NCI-H526 treated with DMSO at 0.1 percent for 48 hours (cell line): ENCODE measurements around the gene FOXN3.

Experiments used
- DNase-seq: peaks from one replicate; lab custom pipeline; 2025; lab: John Stamatoyannopoulos, UW

FOXN3 gene

DNA sequence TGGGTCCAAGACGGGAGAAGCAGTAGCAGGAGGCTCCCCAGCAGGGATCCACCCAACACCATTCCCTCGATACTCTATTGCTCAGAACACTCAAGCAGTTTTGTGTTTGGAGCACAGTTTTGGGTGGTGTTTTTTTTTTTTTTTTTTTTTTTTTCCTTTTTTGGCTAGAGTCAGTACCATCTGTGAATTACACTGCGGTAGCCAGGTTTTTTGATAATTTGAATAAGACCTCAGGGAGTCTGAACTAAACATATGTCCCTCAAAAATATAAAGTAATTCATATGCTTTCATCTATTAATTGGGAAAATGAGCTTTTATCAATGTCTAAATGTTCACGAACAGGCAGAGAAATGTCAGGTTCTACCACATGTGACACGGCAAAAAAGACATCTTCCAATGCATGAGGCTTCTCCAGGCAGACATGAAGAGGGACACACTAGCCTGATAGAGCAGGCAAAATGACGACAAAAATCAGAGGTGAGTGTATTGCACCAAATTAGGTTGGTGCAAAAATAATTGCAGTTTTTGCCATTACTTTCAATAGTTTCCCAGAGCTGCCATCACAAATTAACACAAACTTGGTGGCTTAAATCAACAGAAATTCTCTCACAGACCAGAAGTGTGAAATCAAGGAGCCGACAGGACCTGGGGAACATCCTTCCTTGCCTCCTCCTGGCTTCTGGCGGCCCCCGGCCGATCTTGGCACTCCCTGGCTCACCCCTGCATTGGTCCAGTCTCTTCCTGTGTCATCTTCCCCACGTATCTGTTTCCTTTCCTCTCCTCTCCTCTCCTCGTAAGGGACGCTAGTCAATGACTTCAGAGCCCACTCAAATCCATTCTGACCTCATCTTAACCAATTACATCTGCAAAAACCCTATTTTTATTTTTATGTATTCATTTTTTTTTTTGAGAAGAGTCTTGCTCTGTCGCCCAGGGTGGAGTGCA, 33.9 kb downstream of the FOXN3 start:
- no peak for DNase-seq

- no peak for DNase-seq
Measured at GRCh38 chr14:89382487-89382886, 34.5 kb downstream of the FOXN3 start.

GRCh38 chr14:89379891-89380820, 36.9 kb downstream of the FOXN3 start:
- no peak for DNase-seq

DNA sequence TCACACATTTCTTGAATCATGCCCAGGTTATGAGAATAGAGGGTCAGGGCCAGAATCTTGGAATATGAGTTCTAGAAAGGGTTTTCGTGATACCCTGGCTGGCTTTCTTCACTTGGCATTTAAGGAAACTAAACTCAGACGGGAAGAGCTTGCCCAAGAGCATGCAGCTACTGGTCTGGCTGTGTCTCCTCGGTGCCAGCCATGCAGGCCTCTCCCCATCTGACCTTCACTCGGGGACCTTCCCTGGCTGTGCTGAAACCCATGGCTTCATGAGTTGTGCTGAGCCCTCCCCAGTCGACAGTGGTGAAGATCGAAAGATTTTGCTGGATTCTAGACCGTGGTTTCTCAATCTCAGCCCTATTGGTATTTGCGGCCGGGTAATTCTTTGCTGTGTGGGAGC, 38.0 kb downstream of the FOXN3 start:
- no peak for DNase-seq

DNA sequence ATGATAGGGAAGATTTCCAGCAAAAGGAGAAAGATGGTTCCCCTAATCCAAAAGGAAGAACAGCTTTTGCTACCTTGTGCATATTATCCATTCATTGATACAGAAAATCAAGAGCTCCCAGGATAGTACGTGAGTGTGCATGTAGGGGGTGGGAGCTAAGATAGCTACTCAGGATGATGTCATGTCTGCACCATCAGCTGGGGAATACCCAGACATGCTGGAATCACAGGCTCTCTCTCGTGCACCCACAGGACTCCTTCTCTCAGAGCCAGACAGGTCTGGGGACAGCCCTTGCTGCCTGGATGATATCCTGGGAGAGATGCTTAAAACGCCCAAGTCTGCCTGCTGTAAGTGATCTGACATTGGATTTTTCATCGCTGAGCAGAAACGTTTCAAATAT, 38.9 kb downstream of the FOXN3 start:
- DNase-seq: no peak

DNA sequence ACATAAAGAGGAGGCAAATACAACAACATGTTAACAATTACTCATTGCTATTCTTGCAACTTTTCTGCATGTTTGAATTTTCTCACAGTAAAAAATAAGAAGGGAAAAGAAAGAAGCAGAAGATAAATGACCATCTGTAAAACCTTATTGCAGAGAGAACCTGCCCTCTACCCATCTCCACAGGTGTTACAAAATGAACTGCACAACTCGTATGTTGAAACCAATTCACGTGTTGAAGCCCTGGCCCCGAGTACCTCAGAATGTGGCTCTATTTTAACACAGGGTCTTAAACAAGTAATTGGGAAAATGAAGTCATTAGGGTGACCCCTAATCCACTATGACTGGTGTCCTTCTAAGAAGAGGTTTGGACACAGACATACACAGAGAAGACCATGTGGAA, 39.5 kb downstream of the FOXN3 start:
- no peak for DNase-seq

- DNase-seq: no peak
Measured at GRCh38 chr14:89374908-89375307, 42.1 kb downstream of the FOXN3 start.

- DNase-seq: no peak
Measured at GRCh38 chr14:89373185-89373584, 43.8 kb downstream of the FOXN3 start.

GRCh38 chr14:89372512-89372883, 44.5 kb downstream of the FOXN3 start:
- DNase-seq: no peak

GRCh38 chr14:89371585-89372511, 45.2 kb downstream of the FOXN3 start:
- no peak for DNase-seq

DNA sequence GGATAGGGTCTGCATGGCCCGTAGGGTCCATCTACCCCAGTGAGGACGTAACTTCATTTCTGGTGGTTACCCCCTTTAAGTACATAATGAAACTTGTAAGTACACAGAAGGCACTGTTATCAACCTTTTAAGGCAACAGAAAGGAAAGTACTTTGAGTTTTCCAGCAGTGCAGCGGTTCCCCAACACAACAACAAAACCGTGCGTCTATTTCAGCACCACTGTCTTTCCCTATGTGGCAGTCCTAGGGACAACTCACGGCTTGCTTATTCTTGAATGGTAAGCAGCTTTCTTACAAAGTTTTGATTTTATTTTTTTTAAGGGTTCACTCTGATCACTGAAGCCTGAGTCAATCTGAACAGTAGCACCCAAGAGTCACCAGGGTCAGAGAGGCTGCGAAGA, 46.3 kb downstream of the FOXN3 start:
- no peak for DNase-seq

- no peak for DNase-seq
Measured at GRCh38 chr14:89370381-89370780, 46.7 kb downstream of the FOXN3 start.

- DNase-seq: no peak
Measured at GRCh38 chr14:89369656-89370055, 47.4 kb downstream of the FOXN3 start.

GRCh38 chr14:89368490-89369477, 48.2 kb downstream of the FOXN3 start:
- no peak for DNase-seq

DNA sequence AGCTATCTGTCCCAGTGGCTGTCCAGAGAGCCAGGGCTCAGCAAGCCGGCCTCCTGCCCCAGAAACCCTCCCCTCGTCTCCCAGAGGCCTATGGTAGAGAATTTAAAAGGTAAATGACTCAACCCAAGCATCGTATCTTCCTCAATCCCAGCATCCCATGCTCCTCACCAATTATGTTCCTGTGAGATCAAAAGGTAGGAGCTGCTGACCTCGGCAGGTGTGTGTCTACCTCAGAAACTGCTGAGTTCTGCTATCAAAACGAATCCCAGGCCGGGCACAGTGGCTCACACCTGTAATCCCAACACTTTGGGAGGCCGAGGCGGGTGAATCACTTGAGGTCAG, 49.3 kb downstream of the FOXN3 start:
- DNase-seq: no peak

DNA sequence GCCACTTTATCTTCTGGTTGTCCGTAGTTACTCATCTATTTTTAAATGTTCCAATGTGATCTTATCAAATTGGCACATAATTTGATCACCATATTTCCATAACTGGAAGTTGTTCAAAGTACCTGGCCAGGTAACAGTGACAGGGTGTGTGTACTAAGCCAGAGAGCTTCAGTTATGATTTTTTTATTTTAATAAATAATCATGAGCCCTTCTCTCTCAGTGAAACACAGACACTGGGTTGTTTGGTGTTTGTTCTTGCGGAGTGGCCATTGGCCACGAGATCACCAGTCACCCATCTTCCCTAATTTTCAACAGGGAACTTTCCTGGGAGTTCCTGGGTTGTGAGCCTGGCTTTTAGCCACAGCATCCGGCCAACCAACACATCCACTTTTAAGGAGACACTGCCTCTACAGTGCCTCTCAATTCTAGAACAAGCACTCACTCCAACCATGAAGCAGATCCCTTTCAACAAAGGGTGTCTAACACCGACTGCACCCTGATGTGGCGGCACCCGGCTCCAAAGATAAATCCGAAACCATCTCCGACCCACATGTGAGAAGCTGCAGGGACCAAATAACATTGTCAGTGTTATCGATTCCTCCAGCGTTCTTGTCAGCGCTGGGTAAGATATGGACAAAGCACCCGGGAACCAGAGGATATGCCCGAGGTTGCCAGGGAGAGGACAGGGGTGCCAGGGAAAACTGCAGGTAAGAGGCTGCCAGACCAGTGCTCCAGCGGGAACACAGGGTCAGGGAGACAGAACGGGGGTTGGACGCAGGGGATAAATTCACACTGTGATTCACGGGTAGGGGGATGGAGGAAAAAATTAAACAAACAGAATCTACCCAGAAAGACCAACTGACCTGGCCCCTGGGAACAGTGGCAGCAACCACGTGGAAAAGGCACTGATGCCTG, 49.9 kb downstream of the FOXN3 start:
- peak; percentile 64 for DNase-seq

DNA sequence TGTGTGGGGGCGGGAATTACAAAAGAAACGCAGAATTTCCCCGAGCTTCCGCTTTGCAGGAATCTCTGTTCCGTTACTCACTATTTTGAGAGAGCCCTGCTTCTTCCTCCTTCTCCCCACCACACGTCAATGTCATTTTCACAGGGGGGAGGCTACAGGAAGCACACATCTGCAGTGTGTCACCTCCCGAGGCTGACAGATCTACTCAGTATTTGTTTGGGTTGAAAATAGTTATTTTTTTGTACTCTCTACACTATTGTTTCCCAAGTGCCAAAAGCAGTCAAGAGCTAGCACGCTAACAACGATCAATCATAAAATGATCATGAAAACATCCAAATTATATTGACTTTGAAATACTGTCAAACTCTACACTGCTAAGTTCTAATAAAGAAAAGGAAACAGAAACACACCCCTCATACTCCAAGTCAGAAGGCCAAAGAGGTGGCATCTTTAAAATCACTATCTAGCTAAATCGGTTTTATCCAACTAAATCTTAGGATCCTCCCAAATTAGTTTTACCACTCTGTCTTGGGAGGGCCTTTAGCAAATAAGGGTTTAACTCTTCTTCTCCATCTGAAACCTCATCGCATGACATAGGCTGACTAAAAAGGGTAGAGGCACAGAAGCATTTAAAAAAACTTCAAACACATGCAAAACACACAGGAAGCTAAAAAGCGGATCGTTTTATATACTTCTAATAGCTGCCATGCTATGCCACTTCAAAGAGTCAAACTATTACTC, 51.8 kb downstream of the FOXN3 start:
- DNase-seq: no peak

DNA sequence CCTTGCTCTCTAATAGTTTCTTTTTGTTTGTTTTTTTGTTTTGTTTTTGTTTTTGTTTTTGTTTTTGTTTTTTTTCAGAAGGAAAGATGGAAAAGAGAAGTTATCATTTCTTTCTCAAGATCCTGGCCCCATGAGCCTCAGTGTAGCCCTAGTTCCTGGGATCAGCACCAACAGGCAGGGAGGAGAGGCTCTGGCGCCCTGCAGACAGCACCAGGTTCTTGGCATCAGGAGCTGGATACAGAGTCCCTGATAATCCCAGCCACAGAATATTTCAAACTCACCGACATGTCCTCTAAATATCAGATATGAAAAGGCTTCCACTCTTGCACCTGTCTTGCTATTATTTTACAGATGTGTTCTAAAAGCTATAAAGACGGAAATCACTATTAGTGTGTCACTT, 52.7 kb downstream of the FOXN3 start:
- DNase-seq: no peak

- DNase-seq: no peak
Measured at GRCh38 chr14:89360277-89360676, 56.8 kb downstream of the FOXN3 start.
